ENCODE results near the gene DDO. TPM values are rescaled to one million over a fixed set of nuclear protein-coding genes. Genes with fewer than 3 reads are reported as not detected.

DDO gene
- total and polyA plus RNA-seq, 2 of the 4 experiments (the other 2 are of a cell fraction), result 0.15 to 0.18 TPM

GRCh38 chr6:110419028-110419739 lies 3.8 kb upstream of the DDO start:
- Histone ChIP-seq H3K23ac (ENCODE audit: low read depth, low read length) (no peak overlapping the region), H2BK120ac (ENCODE audit: low read depth, low read length) (no peak overlapping the region), H2AK5ac (ENCODE audit: low read depth, low read length) (no peak overlapping the region), H3K18ac (ENCODE audit: low read depth, low read length) (no peak overlapping the region), H4K5ac (ENCODE audit: low read depth, low read length) (no peak overlapping the region), H2AK9ac (replicated peaks; ENCODE audit: low read depth, low read length, poor library complexity) (no peak overlapping the region), H3K27me3 (ENCODE audit: control insufficient read depth, insufficient read depth, low read length) (peaks cover 2% of the 10 kb centered on the region), H4K8ac (ENCODE audit: low read depth in 2 of 2, low read length in 2 of 2) (no peak overlapping the region), H3K9me3 (ENCODE audit: control insufficient read depth, insufficient read depth, low read length) (peaks cover 2% of the 10 kb centered on the region), H3K4me1 (ENCODE audit: control insufficient read depth, insufficient read depth, low read length) (no peaks in the 10 kb centered on the region), H2AFZ (replicated peaks; ENCODE audit: low read length, poor library complexity) (no peak overlapping the region), H2BK15ac (ENCODE audit: low read depth, low read length) (no peak overlapping the region), H3K4me2 (ENCODE audit: low read depth, low read length) (no peak overlapping the region), H3K4me3 (ENCODE audit: insufficient read depth, low read depth, low read length) (no peak overlapping the region), H3K9me1 (ENCODE audit: insufficient read depth, low read length) (no peaks in the 10 kb centered on the region), H4K20me1 (ENCODE audit: insufficient read depth, low read length) (no peaks in the 10 kb centered on the region), H3K14ac (replicated peaks; ENCODE audit: low read depth, low read length) (no peak overlapping the region), H3K27ac (ENCODE audit: insufficient read depth, low read length) (no peak overlapping the region), H2BK20ac (ENCODE audit: low read depth, low read length) (no peak overlapping the region), H3K36me3 (ENCODE audit: control insufficient read depth, insufficient read depth, low read length) (no peaks in the 10 kb centered on the region), H2BK5ac (ENCODE audit: low read depth, low read length, poor library complexity, severe bottlenecking) (no peak overlapping the region), H3K56ac (ENCODE audit: extremely low read depth, insufficient read depth, low read length) (no peak overlapping the region), H3K4ac (ENCODE audit: low read depth, low read length) (no peak overlapping the region), H4K91ac (ENCODE audit: insufficient read depth, low read depth, low read length) (no peak overlapping the region), H3K79me1 (ENCODE audit: low read depth in 1 of 2, low read length in 2 of 2) (no peaks in the 10 kb centered on the region), H3K9ac (ENCODE audit: low read depth, low read length) (no peak overlapping the region)
- dilution Hi-C loops (cut with HindIII; ENCODE audit: low sequenced_read_pairs, unreplicated experiment) (no loop called here), intact Hi-C loops (cut with micrococcal nuclease) (no loop called here), in situ Hi-C loops (cut with MboI; ENCODE audit: low sequenced_read_pairs) (no loop called here)
- 7% methylated on average over 2 of the region's 6 CpGs; no CpG with 5 or more reads in 1 of the 2 experiments for WGBS, 2 experiments (ENCODE audit: extremely low coverage in 2 of 2, insufficient read length in 1 of 2)
- ATAC-seq (ENCODE audit: low read depth), result no peak
- TF ChIP-seq CEBPB (IDR thresholded peaks at IDR 0.05; ENCODE audit: low read depth, low read length) (no peak), ELK1 (IDR thresholded peaks at IDR 0.05; ENCODE audit: borderline replicate concordance, low read depth, low read length) (no peak), MXI1 (IDR thresholded peaks at IDR 0.05; ENCODE audit: borderline replicate concordance, low read depth, low read length) (no peak), MAZ (IDR thresholded peaks at IDR 0.05; ENCODE audit: borderline replicate concordance, low read depth, low read length) (no peak), RCOR1 (IDR thresholded peaks at IDR 0.05; ENCODE audit: insufficient replicate concordance, low read length) (no peak), MAFK (IDR thresholded peaks at IDR 0.05; ENCODE audit: low read depth, low read length) (no peak), RAD21 (IDR thresholded peaks at IDR 0.05; ENCODE audit: low read length) (no peak), CHD1 (IDR thresholded peaks at IDR 0.05; ENCODE audit: low read depth, low read length) (no peak), NFE2L2 (IDR thresholded peaks at IDR 0.05; ENCODE audit: low read depth, low read length) (no peak), CTCF (conservative IDR thresholded peaks at IDR 0.05; ENCODE audit: low read depth, low read length) (no peak), POLR2A (IDR thresholded peaks at IDR 0.05; ENCODE audit: low read depth, low read length) (no peak), RFX5 (IDR thresholded peaks at IDR 0.05; ENCODE audit: low read depth, low read length) (no peak), SMC3 (IDR thresholded peaks at IDR 0.05; ENCODE audit: low read depth, low read length) (no peak), BHLHE40 (IDR thresholded peaks at IDR 0.05; ENCODE audit: low read depth, low read length) (no peak), FOS (IDR thresholded peaks at IDR 0.05; ENCODE audit: low read depth, low read length) (no peak)
- TF ChIP-seq, protein P1, sequence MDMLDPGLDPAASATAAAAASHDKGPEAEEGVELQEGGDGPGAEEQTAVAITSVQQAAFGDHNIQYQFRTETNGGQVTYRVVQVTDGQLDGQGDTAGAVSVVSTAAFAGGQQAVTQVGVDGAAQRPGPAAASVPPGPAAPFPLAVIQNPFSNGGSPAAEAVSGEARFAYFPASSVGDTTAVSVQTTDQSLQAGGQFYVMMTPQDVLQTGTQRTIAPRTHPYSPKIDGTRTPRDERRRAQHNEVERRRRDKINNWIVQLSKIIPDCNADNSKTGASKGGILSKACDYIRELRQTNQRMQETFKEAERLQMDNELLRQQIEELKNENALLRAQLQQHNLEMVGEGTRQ (IDR thresholded peaks at IDR 0.05; ENCODE audit: low read depth, low read length), result no peak
- ChIA-PET CTCF (no interaction called here), POLR2A (ENCODE audit: unreplicated experiment) (no interaction called here)
- BruUV-seq (replicated peaks), result no TSS peak
- no peak for DNase-seq
